HEK293T (cell line): ENCODE measurements around the gene NAA10.

Source experiments
- CTCF ChIA-PET: fragments of 350-600 bp; formaldehyde crosslinking; extraction: SDS; loops from one replicate; lab custom pipeline; 2021; ENCODE audit warnings: antibody characterized with exemption, inconsistent platforms; lab: Yijun Ruan, JAX
- POLR2A ChIA-PET: fragments of 350-600 bp; formaldehyde crosslinking; extraction: SDS; loops from one replicate; lab custom pipeline; 2020; ENCODE audit warnings: antibody characterized with exemption, inconsistent platforms; lab: Yijun Ruan, JAX
- DNase-seq: peaks from one replicate; pipeline ENCODE4 v3.0.0; 2012; ENCODE audit warnings: mixed read lengths; ENCODE audit errors: extremely low spot score
- ARNT ChIP-seq: fragments of 450-650 bp; IDR thresholded peaks from 2 replicates; pipeline ENCODE4 v1.6.1; 2017; ENCODE audit warnings: mild to moderate bottlenecking
- BHLHE40 ChIP-seq: fragments of 450-650 bp; IDR thresholded peaks from 2 replicates; pipeline ENCODE4 v1.6.1; 2016; ENCODE audit warnings: mild to moderate bottlenecking, moderate library complexity, borderline replicate concordance
- ELF4 ChIP-seq: fragments of 450-650 bp; IDR thresholded peaks from 2 replicates; pipeline ENCODE4 v1.6.1; 2017; ENCODE audit warnings: antibody characterized with exemption
- FOXA1 ChIP-seq: fragments of 450-650 bp; IDR thresholded peaks from 2 replicates; pipeline ENCODE4 v1.6.1; 2016; ENCODE audit warnings: mild to moderate bottlenecking
- FOXK2 ChIP-seq: fragments of 450-650 bp; IDR thresholded peaks from 2 replicates; pipeline ENCODE4 v1.6.1; 2016; ENCODE audit warnings: mild to moderate bottlenecking
- FOXM1 ChIP-seq: fragments of 450-650 bp; IDR thresholded peaks from 2 replicates; pipeline ENCODE4 v1.6.1; 2017; ENCODE audit warnings: mild to moderate bottlenecking, borderline replicate concordance
- HDGF ChIP-seq: fragments of 450-650 bp; IDR thresholded peaks from 2 replicates; pipeline ENCODE4 v1.6.1; 2017; ENCODE audit warnings: antibody characterized with exemption, borderline replicate concordance
- L3MBTL2 ChIP-seq: fragments of 450-650 bp; conservative IDR thresholded peaks from 2 replicates; pipeline ENCODE4 v1.6.1; 2016; ENCODE audit warnings: mild to moderate bottlenecking
- LEF1 ChIP-seq: fragments of 450-650 bp; IDR thresholded peaks from 2 replicates; pipeline ENCODE4 v1.6.1; 2017; ENCODE audit warnings: mild to moderate bottlenecking, borderline replicate concordance
- NFRKB ChIP-seq: fragments of 450-650 bp; IDR thresholded peaks from 2 replicates; pipeline ENCODE4 v1.6.1; 2016; ENCODE audit warnings: mild to moderate bottlenecking, moderate library complexity
- SUZ12 ChIP-seq: fragments of 450-650 bp; IDR thresholded peaks from 2 replicates; pipeline ENCODE4 v1.6.1; 2016; ENCODE audit warnings: mild to moderate bottlenecking
- TARDBP ChIP-seq: fragments of 450-650 bp; IDR thresholded peaks from 2 replicates; pipeline ENCODE4 v1.6.1; 2016
- TF ChIP-seq, protein P1 (sequence below): fragments of 450-650 bp; IDR thresholded peaks from 2 replicates; pipeline ENCODE4 v1.6.1; 2016

NAA10 gene

DNA sequence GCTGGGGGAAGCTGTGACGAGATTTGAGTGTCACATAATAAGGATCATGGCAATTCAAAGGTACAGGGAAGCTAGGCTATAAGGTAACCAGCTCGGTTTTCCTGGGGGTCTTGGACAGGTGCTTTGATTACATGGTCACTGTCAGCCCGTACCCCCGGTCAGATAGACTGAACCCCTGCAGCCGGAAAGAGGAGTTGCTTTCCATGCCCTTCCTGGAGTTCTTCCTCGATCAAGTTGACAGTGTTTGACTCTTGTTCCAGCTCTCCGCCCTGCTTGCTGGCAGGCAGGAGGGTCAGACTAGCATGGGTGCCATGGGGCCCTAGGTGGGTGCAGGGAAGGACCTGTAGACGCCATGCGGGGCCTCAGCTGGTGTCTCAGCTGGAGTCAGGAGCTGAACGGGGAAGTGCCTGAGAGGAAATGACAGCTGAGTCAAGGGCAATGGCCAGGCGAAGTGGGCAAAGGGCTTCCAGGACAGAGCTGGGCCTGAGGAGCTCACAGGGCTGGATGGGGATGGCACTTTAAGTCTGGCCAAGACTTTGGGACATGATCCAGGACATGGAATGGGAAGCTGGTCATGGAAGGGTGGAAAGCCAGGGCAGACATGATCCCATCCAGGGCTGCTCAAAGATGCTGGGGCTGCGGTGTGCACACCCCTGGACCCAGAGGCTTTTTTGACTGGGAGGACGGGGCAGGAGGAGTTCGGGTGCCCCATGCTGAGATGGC is 39.3 kb upstream of the NAA10 start:
- ChIA-PET CTCF (no interaction called here), POLR2A (interaction anchor here (0.7 to 3.3 kb wide), 6 partner anchors 13 to 341 kb away, joined by 3 to 15 read pairs (median 4); no protein-coding TSS in a partner anchor)
- TF ChIP-seq, protein P1, sequence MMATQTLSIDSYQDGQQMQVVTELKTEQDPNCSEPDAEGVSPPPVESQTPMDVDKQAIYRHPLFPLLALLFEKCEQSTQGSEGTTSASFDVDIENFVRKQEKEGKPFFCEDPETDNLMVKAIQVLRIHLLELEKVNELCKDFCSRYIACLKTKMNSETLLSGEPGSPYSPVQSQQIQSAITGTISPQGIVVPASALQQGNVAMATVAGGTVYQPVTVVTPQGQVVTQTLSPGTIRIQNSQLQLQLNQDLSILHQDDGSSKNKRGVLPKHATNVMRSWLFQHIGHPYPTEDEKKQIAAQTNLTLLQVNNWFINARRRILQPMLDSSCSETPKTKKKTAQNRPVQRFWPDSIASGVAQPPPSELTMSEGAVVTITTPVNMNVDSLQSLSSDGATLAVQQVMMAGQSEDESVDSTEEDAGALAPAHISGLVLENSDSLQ: no peak
- no peak for TF ChIP-seq ARNT
- no peak for TF ChIP-seq FOXA1
- TF ChIP-seq LEF1: no peak
- no peak for TF ChIP-seq SUZ12
- TF ChIP-seq L3MBTL2: no peak
- TF ChIP-seq TARDBP: no peak
- no peak for TF ChIP-seq FOXK2
- TF ChIP-seq NFRKB: no peak
- no peak for TF ChIP-seq BHLHE40
- no peak for TF ChIP-seq HDGF
- TF ChIP-seq ELF4: no peak
- no peak for DNase-seq

DNA sequence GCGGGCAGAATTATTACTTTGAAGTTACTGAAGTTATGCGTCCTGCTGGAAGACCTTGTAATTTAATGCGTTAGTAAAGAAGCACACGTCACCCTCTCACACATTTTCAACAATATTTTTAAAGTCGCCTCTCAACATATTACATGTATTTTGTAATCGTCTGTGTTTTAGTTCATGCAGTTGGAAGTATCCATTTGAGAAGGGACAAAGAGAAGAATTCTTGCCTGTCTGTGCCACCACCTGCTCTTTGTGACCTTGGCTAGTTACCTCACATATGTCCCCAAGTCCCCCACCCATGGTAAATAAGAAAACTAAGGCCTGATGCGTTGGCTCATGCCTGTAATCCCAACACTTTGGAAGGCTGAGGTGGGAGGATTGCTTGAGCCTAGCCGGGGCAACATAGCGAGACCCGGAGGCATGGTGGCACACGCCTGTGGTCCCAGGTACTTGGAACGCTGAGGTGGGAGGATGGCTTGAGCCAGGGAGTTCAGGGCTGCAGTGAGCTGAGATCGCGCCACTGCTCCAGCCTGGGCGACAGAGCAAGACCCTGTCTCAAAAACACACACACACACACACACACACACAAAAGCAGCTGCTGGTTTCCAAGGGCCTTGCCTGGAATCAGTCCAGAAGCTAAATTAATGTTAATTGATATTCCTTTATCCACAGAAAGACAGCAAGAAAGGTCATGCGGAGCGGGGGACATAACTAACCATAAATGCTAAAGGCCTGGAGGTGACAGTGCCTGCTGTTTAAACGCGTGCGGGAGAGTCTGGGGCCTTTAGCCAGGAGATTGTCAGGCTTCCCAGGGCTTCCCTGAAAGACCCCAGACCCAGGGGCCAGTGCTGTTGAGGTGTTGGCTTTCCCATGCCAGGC is 38.5 kb upstream of the NAA10 start:
- TF ChIP-seq, protein P1: no peak
- TF ChIP-seq L3MBTL2: peak; percentile 7; the same call in 1 of the 2 replicates
- POLR2A ChIA-PET: interaction anchor here (0.6 to 3.3 kb wide), 15 partner anchors 8 to 534 kb away, joined by 3 to 15 read pairs (median 4); no protein-coding TSS in a partner anchor
- CTCF ChIA-PET: interaction anchor here (1.1 kb wide), 1 partner anchor 434 kb away, joined by 3 read pairs; no protein-coding TSS in a partner anchor
- no peak for DNase-seq

DNA sequence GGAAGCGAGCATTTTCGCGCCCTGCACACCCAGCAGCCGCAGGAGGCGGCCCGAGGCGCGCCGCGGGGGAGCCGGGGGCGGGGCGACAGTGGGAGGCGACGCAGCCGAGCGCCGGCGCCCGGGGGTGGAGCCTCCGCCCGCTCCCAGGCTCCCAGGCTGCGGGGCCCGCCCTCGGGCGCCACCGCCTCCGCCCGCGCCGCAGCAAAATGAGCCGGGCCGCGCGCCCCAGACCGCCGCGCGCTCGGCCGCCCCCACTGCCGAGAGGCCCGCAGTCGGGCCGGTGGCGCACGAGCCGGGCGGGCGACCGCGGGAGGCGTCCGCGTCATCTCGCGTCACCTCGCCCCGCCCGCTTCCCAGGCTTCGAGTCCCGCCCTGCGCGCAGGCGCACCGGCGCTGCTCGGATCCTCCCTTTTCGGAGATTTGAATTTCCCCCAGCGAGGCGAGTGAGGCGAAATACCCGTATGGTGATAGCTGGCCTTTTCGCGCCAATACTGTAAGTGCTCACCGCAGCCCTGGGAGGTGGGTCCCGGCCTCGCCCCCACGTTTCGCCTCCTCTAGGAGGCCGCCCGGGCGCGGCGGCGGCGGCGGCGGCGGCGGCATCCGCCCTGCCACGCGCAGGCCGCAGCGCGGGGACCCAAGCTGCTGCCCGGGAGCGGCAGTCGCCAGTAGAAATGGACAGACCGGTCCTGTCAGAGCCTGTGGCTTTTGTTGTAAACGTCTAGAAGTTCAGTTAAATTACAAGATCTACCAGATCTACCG is 37.7 kb upstream of the NAA10 start, which contains the start of gene TMEM187:
Gene TMEM187 (plus strand): TSS at position 387 of the 759 bp plus-strand sequence. CDS start 9,309 bp downstream, outside the sequence.
- DNase-seq: peak; percentile 92
- TF ChIP-seq ELF4 (no peak), LEF1 (peak; percentile 80), ARNT (peak; percentile 77; the same call in 1 of the 2 replicates), FOXK2 (no peak), NFRKB (no peak), FOXM1 (peak; percentile 65)
- POLR2A ChIA-PET: interaction anchor here (0.6 to 3.3 kb wide), 12 partner anchors 9 to 535 kb away, joined by 3 to 15 read pairs (median 4); partner anchors contain the start of gene RENBP
- CTCF ChIA-PET: interaction anchor here (1.1 to 1.6 kb wide), 2 partner anchors 40 to 433 kb away, joined by 3 to 4 read pairs; no protein-coding TSS in a partner anchor

- peak; percentile 83 for DNase-seq
- CTCF ChIA-PET: interaction anchor here (1.6 to 6.2 kb wide), 2 partner anchors 25 to 41 kb away, joined by 4 to 36 read pairs; no protein-coding TSS in a partner anchor
- POLR2A ChIA-PET: interaction anchor here (0.5 to 3.3 kb wide), 26 partner anchors 9 to 536 kb away, joined by 3 to 15 read pairs (median 4); partner anchors contain the start of genes MECP2, NAA10 and RENBP
- TF ChIP-seq ELF4 (peak; percentile 4), L3MBTL2 (0 out of 2 replicates have a peak, but pooled peaks have one; percentile 15), NFRKB (peak; percentile 78), BHLHE40 (no peak)
Observed at GRCh38 chrX:153971450-153972367, 36.9 kb upstream of the NAA10 start, which contains the start of gene HCFC1. HCFC1 (minus strand) TSS chrX:153971818; CDS start chrX:153970840, 978 bp downstream.

DNA sequence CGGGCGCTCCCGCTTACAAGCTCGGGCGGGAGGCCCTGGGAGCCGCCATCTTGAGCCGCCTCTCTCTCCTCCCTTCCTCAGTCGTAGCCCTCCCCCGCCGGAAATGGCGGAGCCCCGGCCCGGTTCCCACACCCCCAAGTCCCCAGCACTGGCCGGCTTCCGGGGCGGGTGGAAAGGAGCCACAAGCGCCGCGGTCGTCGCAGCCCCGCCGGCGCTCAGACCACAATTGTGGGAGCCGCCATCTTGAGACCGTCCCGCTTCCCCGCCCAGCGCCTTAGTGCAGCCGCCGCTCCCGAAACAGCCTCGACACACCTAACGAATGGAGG is 36.2 kb upstream of the NAA10 start:
- ChIA-PET POLR2A (interaction anchor here (0.5 to 3.3 kb wide), 19 partner anchors 9 to 126 kb away, joined by 3 to 15 read pairs (median 4); partner anchors contain the start of genes MECP2, NAA10 and RENBP), CTCF (interaction anchor here (1.6 to 6.2 kb wide), 2 partner anchors 24 to 42 kb away, joined by 4 to 36 read pairs; no protein-coding TSS in a partner anchor)

More for the DNA sequence above, 36.2 kb upstream of the NAA10 start:
- DNase-seq: peak; percentile 79
- TF ChIP-seq SUZ12: no peak
- TF ChIP-seq ELF4: peak; percentile 52; the same call in 1 of the 2 replicates
